ENCODE measurements around the gene BTNL2.

Gene BTNL2

DNA sequence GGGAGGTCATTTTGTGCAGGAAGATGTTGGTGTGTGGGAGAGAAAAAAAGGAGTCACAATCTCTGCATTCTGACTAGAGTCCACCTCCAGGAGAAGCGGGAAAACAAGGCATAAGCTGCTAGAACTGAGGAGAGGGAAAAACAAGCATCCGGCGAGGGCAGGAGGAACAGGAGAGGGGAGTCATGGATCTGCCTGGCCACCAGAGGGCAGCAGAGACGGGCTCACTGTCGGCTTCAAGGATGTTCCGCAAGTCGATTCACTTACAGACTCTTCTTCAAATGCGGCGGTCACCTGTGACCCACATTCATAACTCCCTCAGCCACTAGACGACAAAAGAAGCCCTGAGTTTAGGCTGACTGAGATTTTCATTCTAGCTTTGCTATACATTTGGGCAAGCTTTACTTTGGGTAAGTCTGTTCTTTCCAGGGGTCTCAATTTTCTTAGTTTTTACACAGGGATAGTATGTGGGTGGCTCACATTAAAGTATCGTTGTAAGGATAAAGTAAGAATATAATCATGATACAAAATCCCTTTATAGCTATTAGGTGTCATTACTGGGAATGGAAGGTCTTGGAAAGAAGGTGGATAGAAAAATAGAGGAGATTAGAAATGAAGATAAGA lies 6.6 kb upstream of the BTNL2 start:
- peak; percentile 82 for DNase-seq

DNA sequence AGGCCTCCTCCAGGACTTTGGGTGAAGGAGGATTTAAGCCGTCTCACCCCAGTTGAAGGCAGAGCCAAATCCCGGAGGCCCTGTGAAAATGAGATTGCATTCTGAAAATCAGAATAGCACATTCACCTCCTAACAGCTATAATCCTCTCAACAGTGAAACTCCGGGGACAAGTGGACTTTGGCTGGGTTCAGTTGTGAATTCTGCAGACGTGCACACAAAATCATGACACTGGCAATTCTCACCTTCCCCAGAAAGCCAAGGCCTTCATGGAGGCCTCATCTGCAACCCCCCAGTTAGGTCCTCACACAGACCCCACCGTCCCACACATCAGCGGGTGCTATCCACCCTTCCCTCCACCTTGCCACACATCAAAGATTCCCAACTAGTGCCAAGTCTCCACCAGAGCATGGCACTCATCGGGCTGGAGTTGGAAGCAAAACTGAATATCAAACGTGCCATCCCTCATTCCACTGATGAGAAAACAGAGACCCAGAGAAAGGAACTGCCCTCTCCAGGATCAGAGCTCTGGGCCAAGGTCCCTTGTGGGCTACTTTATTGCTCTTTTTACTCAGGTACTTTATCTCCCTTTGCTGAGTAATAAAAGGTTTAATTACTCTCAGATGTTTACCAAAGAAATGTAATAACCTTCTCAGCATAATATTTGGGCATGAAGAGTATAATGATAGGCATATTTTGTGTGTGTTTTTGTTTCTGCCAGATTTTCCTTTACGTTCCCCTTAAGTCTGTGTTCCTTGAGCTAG lies 4.8 kb upstream of the BTNL2 start:
- no peak for DNase-seq

GRCh38 chr6:32410906-32411305 lies 3.9 kb upstream of the BTNL2 start:
- DNase-seq, result no peak

DNA sequence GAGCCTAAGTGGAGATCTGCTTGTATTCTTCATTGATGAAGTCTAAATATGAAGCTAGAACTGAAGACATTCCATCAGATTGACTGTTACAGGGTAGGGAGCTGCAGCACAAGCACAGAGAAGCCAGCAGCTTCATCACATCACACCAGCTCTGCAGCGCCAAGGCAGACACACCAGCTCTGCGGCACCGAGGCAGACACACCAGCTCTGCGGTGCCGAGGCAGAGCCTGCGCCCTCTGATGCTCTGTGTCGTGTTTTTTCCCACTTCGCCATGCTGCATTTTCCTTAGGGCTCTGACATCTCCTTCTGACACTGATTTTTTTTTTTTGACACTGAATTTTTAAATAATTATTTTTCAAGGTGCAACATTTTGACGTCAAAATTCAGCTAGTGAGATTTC lies 784 bp downstream of the BTNL2 start:
- no peak for DNase-seq

GRCh38 chr6:32405656-32406055 lies 1.3 kb downstream of the BTNL2 start:
- no peak for DNase-seq

DNA sequence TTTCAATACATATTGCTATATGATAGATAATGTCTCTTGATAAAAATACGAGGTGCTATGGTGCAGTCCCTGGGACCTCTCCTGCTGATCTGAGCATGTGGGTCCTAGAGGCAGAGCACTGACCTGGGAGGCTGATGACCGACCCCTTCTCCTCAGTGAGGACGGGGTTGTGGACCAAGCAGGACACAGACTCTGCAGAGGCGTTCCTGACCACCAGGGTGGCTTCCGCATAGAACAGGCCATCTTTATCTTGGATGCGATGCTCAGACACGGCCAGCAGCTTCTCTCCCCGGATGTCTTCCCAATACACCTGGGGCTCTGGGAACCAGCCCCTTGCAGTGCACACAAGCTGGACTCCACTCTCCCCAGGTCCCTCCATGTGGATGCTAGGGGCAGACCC lies 4.2 kb downstream of the BTNL2 start:
- no peak for DNase-seq

GRCh38 chr6:32401284-32401963 lies 5.6 kb downstream of the BTNL2 start:
- no peak for DNase-seq

DNA sequence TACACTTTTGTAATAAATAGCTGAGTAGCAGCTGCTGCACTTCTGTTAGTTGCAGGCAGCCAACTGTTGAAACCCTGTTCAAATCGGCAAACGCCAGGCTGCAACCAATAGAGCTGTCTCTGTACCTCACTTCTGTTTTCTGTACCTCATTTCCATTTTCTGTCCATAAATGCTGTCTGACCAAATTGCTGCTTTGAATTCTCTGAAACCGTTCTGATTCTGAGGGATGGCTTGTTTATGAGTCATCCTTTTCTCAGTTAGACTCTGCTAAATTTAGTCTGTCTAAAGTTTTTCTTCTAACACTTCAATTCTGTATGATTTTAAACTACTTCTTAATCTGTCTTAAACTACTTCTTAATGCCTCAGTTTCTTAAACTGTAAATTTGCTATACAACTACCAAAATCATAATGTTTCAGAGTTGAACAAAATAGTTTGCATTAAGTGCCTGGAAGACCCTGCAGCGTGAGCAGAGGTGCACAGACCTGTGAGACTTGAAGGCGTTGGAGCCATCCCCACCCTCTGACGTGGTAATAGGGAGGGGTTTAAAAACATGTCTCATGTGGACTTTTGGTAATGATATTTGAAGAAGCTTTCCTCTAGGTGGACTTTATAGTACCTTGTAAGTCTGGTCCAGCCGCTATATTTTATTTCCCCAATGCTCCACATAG lies 9.6 kb downstream of the BTNL2 start:
- no peak for DNase-seq

- DNase-seq, result no peak
These were observed 11.0 kb downstream of the BTNL2 start for GRCh38 chr6:32396028-32396427.

- no peak for DNase-seq
These were observed 13.1 kb downstream of the BTNL2 start for GRCh38 chr6:32393665-32394420.

- DNase-seq, result no peak
These were observed 15.5 kb downstream of the BTNL2 start for GRCh38 chr6:32391505-32391904.

DNA sequence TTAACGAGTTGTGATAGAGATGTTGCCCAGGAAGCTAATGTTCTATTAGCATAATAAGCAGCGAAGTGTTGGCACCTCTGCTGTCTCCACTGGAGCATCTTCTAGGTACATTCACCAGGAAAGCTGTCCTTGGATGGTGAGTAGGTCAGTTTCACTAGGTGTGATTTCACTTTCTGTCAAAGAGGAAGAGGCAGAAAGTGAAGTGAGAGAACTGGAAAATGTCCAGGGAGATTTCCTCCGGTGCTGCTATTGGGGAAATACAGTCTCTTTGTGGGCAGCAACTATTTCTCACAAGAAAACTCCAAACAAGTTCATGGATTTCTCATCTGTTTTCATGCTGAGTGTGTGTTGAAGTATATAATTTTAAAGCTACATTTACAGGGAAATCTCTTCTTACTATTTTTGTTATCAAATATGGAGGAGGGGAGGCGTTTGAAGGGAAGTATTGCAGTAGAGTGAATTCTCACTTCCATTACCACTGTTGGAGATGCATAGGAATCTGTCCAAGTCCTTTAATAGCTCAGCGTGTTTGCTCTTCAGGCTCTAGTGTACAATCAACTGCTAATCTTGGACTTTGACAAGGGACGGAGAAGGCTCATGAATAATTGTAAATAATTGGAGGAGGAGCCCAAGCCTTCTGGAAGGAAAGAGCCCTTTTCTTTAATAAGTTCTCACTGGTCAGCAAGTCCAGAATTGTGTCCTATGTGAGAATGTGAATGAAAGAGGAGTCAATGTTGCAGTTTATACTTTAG lies 19.2 kb downstream of the BTNL2 start:
- DNase-seq, result no peak

DNA sequence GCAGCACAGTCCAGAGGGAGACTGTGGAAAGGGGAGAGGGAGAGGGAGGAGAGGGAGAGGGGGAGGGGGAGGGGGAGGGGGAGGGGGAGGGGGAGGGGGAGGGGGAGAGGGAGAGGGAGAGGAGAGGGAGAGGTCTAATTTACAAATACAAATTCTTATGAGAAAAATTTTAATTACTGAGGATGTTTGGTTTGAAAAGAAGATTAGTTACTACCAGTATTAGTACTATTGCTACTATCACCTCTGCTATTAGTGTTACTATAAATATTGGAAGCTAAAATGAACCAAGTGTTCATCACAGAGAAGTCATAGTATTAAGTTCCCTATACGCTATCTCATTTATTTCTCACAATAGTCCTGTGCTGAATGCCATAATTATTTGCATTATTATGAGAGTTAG lies 20.9 kb downstream of the BTNL2 start:
- no peak for DNase-seq

GRCh38 chr6:32382757-32383420 lies 24.1 kb downstream of the BTNL2 start:
- no peak for DNase-seq

- DNase-seq, result no peak
These were observed 27.4 kb downstream of the BTNL2 start for GRCh38 chr6:32379545-32379944.

DNA sequence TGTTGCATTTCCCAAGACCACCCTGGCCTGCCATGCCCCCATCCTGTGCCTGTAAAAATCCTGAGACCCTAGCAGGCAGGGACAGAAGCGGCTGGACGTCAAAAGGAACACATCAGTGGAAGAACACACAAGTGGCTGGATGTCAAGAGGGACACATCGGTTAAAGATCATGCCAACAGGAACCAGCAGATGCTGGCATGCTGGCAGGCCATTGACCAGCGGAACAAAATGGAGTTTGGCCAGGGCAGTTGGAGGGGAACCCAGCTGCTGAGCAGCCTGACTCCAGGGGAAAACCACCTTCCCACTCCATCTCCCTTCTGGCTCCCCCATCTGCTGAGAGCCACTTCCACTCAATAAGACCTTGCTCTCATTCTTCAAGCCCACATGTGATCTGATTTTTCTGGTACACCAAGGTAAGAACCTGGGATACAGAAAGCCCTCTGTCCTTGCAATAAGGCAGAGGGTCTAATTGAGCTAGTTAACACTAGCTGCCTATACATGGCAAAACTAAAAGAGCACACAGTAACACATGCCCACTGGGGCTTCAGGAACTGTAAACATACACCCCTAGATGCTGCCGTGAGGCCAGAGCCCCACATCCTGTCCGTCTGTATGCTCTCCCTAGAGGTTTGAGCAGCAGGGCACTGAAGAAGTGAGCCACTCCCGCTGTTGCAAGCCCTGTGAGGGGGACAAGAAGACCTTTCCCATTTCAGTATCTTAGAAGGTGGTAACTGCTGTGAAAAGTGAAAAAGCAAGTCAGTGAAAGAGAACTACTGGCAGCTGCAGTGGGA lies 31.0 kb downstream of the BTNL2 start:
- no peak for DNase-seq

- DNase-seq, result no peak
These were observed 35.2 kb downstream of the BTNL2 start, which contains the start of gene TSBP1 for GRCh38 chr6:32371803-32372202. Gene TSBP1 (minus strand): TSS chr6:32371903. CDS start chr6:32371706, 197 bp downstream.

- no peak for DNase-seq
These were observed 35.8 kb downstream of the BTNL2 start for GRCh38 chr6:32371229-32371628.

DNA sequence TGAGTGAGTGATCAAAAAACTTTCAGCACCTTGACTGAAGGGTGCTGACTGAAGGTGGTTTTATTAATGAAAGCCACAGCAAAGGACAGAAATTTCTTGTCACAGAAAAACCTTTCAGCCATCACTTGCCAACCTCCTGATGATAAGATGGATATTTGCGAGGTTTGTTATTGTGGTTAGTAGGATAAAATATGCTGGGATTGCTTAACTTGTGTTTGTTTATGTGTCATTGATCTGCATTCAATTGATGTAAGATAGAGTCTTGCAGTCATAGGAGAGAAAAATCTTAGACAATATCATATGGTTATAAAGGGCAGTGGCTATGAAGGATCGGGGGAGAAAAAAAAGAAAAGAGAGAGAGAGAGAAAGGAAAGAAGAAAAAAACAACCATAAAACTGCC lies 36.5 kb downstream of the BTNL2 start:
- DNase-seq, result no peak

DNA sequence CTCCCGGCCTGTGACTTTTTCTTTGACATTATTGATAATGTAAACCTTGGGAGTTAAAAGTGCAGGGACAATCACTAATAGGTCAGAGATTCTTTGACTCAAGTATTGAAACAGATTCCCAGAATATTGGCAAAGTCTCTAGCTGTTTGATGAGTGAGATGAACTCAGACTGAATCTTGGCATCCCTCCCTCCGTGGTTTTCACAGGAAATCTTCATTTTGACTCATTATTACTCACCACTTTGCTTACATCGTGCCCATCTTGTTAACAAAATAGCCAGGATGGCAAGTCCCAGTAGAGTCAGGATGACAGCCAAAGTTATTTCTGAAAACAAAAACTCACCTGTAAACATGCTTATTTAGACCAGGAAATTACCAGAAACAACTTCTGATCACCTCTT lies 37.3 kb downstream of the BTNL2 start:
- no peak for DNase-seq

GRCh38 chr6:32367644-32368043 lies 39.3 kb downstream of the BTNL2 start:
- no peak for DNase-seq

Data from CD4-positive, alpha-beta T cell treated with Interleukin-12 subunit alpha and Interleukin-12 subunit beta, for 1 hour (primary cell).